Spleen (tissue), 11 donors: ENCODE data around the gene UBE2N. TPM values are rescaled to one million over a fixed set of nuclear protein-coding genes. Genes with fewer than 3 reads are reported as not detected.
A peak's percentile ranks its signal among the peaks of the same experiment; 100 is the strongest.

Experiments used
- DNase-seq: peaks from one replicate; pipeline ENCODE4 v3.0.0-alpha.2; 2020
- H3K27ac ChIP-seq, 8 donors: fragments of 200-600 bp; sonication (generic) in 7 of 8; 1 replicate in 4 of 8; 2 replicates in 4 of 8; pipeline versions ENCODE4 v1.5.0 to v1.8.0; 2016 to 2021; ENCODE audit warnings: inconsistent platforms in 4 of 8, mild to moderate bottlenecking in 4 of 8, moderate library complexity in 1 of 8
- H3K27me3 ChIP-seq, 7 donors: fragments of 200-600 bp; sonication (generic) in 6 of 7; replicated peaks in 1 of 7; 1 replicate in 4 of 7; 2 replicates in 3 of 7; pipeline versions ENCODE4 v1.5.0 to v1.8.0; 2016 to 2021; ENCODE audit warnings: inconsistent platforms in 3 of 7, mild to moderate bottlenecking in 1 of 7
- H3K36me3 ChIP-seq, 6 donors: fragments of 200-600 bp; sonication (generic) in 5 of 6; 1 replicate in 4 of 6; 2 replicates in 2 of 6; pipeline versions ENCODE4 v1.5.0 to v1.8.0; 2016 to 2021; ENCODE audit warnings: inconsistent platforms in 2 of 6
- H3K4me1 ChIP-seq, 6 donors: fragments of 200-600 bp; sonication (generic) in 5 of 6; 1 replicate in 3 of 6; 2 replicates in 3 of 6; pipeline versions ENCODE4 v1.5.0 to v1.8.0; 2016 to 2021; ENCODE audit warnings: inconsistent platforms in 3 of 6
- H3K4me3 ChIP-seq, 8 donors: fragments of 200-600 bp; sonication (generic) in 7 of 8; 1 replicate in 4 of 8; 2 replicates in 4 of 8; pipeline versions ENCODE4 v1.5.0 to v1.8.0; 2016 to 2021; ENCODE audit warnings: inconsistent platforms in 4 of 8, mild to moderate bottlenecking in 4 of 8, moderate library complexity in 2 of 8
- H3K9me3 ChIP-seq, 8 donors: fragments of 200-600 bp; sonication (generic) in 7 of 8; 1 replicate in 4 of 8; 2 replicates in 4 of 8; pipeline versions ENCODE4 v1.5.0 to v1.8.0; 2016 to 2021; ENCODE audit warnings: inconsistent platforms in 4 of 8
- CTCF ChIP-seq, 11 experiments: fragments of 200-600 bp in 7 of 11; fragments of 450-650 bp in 4 of 11; sonication (generic) in 4 of 11; IDR thresholded peaks in 8 of 11; conservative IDR thresholded peaks in 3 of 11; 1 replicate in 7 of 11; 2 replicates in 4 of 11; pipeline versions ENCODE4 v1.4.0 to v1.8.0; 2016 to 2021; ENCODE audit warnings: antibody characterized with exemption in 11 of 11, inconsistent platforms in 4 of 11, mild to moderate bottlenecking in 1 of 11
- POLR2A ChIP-seq, 3 donors: fragments of 450-650 bp; IDR thresholded peaks; one replicate each; pipeline ENCODE4 v1.5.1; 2017; ENCODE audit warnings: antibody characterized with exemption in 3 of 3, mild to moderate bottlenecking in 1 of 3
- POLR2AphosphoS5 ChIP-seq, 3 donors: sonication (generic); formaldehyde crosslinking; IDR thresholded peaks; one replicate each; pipeline ENCODE4 v1.5.1; 2017; ENCODE audit warnings: antibody characterized with exemption in 3 of 3
- WGBS, 5 donors: extraction: QIAGEN DNeasy Blood & Tissue Kit in 3 of 5; methylation state at CpG; one replicate each; pipeline versions ENCODE4 v1.1.5 to v1.1.7; 2013 to 2018; 5-methylcytosine and 5-hydroxymethylcytosine counted together
- intact Hi-C: fragments of 100-400 bp; cut with DNase I; formaldehyde crosslinking; loops from one replicate; pipeline ENCODE4 v1.15.0; 2023; ENCODE audit warnings: low total_unique reads
- polyA plus RNA-seq, 3 donors: library from polyadenylated mRNA; stranded (reverse); fragments of 200-250 nt; gene quantifications; one replicate each; pipeline ENCODE4 v1.2.1, GENCODE V29; 2013
- total RNA-seq, 7 donors: library from RNA; depleted of rRNA in 3 of 7; stranded (reverse); fragments of >200 nt in 3 of 7; fragmentation: NEBNext Ultra II Directional in 4 of 7; extraction: Animal tissue kit (Norgen Biotek cat#: 25700) in 4 of 7; gene quantifications; one replicate each; pipeline versions ENCODE4 v1.1.0 to v1.2.1, GENCODE V29; 2016 to 2021
- donor health status: healthy with polysubstance abuse.
- donor health status: DM: no; HTN: no; CAD: no; lungs with moderate emphysema.
- donor health status: DM: no; HTN: no; CAD: no.
- donor health status: Bipolar disorder and iron deficiency.
- donor health status: healthy.
- donor health status: DM: no; HTN: no; CAD: no.
- donor health status: DM: yes; HTN: yes; CAD: no.

UBE2N gene
- total and polyA plus RNA-seq, 10 donors, result 33.5 to 84.4 (median 63.0) TPM

- TF ChIP-seq POLR2A (IDR thresholded peaks at IDR 0.05), result no peak
- no peak for TF ChIP-seq CTCF (IDR thresholded peaks at IDR 0.05 in 8 of 11, conservative IDR thresholded peaks at IDR 0.05 in 3 of 11)
- TF ChIP-seq POLR2AphosphoS5 (IDR thresholded peaks at IDR 0.05), result no peak
- Histone ChIP-seq H3K4me3 (no peak overlapping the region), H3K27me3 (no peaks in the 10 kb centered on the region), H3K27ac (peak overlapping the region in 1 of 8 donors; percentile 36), H3K9me3 (no peaks in the 10 kb centered on the region), H3K4me1 (peaks cover 0 to 5% (median 4%) of the 10 kb centered on the region in 6 donors), H3K36me3 (no peaks in the 10 kb centered on the region)
- intact Hi-C loops, result no loop called here
- 54 to 71% (median 56%) methylated on average over 4 of the region's 4 CpGs for WGBS, 5 donors
- DNase-seq, result no peak
Measured at GRCh38 chr12:93447555-93448290, 6.0 kb upstream of the UBE2N start.

GRCh38 chr12:93443576-93443975 lies 1.8 kb upstream of the UBE2N start:
- Histone ChIP-seq H3K4me1 (peaks cover 22 to 38% (median 33%) of the 10 kb centered on the region in 6 donors), H3K9me3 (no peaks in the 10 kb centered on the region), H3K27me3 (no peaks in the 10 kb centered on the region), H3K4me3 (no peak overlapping the region), H3K36me3 (no peaks in the 10 kb centered on the region), H3K27ac (no peak overlapping the region)
- TF ChIP-seq POLR2A (IDR thresholded peaks at IDR 0.05) (no peak), CTCF (IDR thresholded peaks at IDR 0.05 in 8 of 11, conservative IDR thresholded peaks at IDR 0.05 in 3 of 11) (no peak), POLR2AphosphoS5 (IDR thresholded peaks at IDR 0.05) (no peak)
- intact Hi-C loops, result no loop called here
- WGBS, 5 donors, result 86 to 100% (median 91%) methylated on average over 4 of the region's 4 CpGs
- no peak for DNase-seq

GRCh38 chr12:93442411-93443340 lies 929 bp upstream of the UBE2N start:
- intact Hi-C loops, result no loop called here

More at GRCh38 chr12:93442411-93443340, 929 bp upstream of the UBE2N start:
- Histone ChIP-seq H3K27ac (peak overlapping the region; percentile 73 to 96 (median 95)), H3K36me3 (no peaks in the 10 kb centered on the region), H3K4me1 (peaks cover 29 to 47% (median 42%) of the 10 kb centered on the region in 6 donors), H3K9me3 (no peaks in the 10 kb centered on the region), H3K27me3 (no peaks in the 10 kb centered on the region), H3K4me3 (peak overlapping the region; percentile 91 to 100 (median 99))
- DNase-seq, result no peak
- 6 to 14% (median 8%) methylated on average over 19 of the region's 19 CpGs for WGBS, 5 donors
- TF ChIP-seq POLR2AphosphoS5 (IDR thresholded peaks at IDR 0.05) (no peak), CTCF (IDR thresholded peaks at IDR 0.05 in 8 of 11, conservative IDR thresholded peaks at IDR 0.05 in 3 of 11) (no peak), POLR2A (IDR thresholded peaks at IDR 0.05) (no peak)
